GM19467 (cell line): ENCODE results near the gene NRROS.
"Not testable (repeated sequence)": the region's sequence is repeated elsewhere in the genome, so short reads cannot be mapped to it uniquely, and the experiment has no call there.

Experiments
- ATAC-seq: cut with Tn5 transposase; IDR thresholded peaks from one replicate; pipeline ENCODE4 v1.9.1; 2021; ENCODE audit warnings: mild to moderate bottlenecking, moderate library complexity; ENCODE audit not compliant: unreplicated experiment

NRROS gene

GRCh38 chr3:196624067-196624790, 15.3 kb upstream of the NRROS start:
- no peak for ATAC-seq

- no peak for ATAC-seq
These were observed 14.6 kb upstream of the NRROS start for GRCh38 chr3:196624907-196625306.

- no peak for ATAC-seq
These were observed 14.2 kb upstream of the NRROS start for GRCh38 chr3:196625331-196625730.

GRCh38 chr3:196627918-196628231, 11.6 kb upstream of the NRROS start:
- ATAC-seq = no peak

GRCh38 chr3:196629228-196629627, 10.3 kb upstream of the NRROS start:
- no peak for ATAC-seq

GRCh38 chr3:196631682-196632045, 7.8 kb upstream of the NRROS start:
- no peak for ATAC-seq

- ATAC-seq = peak; percentile 71
These were observed 7.3 kb upstream of the NRROS start for GRCh38 chr3:196632046-196632751.

- ATAC-seq = no peak
These were observed 5.8 kb upstream of the NRROS start for GRCh38 chr3:196633555-196634151.

GRCh38 chr3:196634224-196634623, 5.3 kb upstream of the NRROS start:
- ATAC-seq = no peak

GRCh38 chr3:196634829-196635228, 4.7 kb upstream of the NRROS start:
- no peak for ATAC-seq

GRCh38 chr3:196636369-196637349, 2.8 kb upstream of the NRROS start:
- ATAC-seq = no peak

- ATAC-seq = not testable (repeated sequence)
These were observed 1.6 kb upstream of the NRROS start for GRCh38 chr3:196637941-196638340.

GRCh38 chr3:196638861-196639482, 522 bp upstream of the NRROS start:
- no peak for ATAC-seq

- ATAC-seq = no peak
These were observed 964 bp downstream of the NRROS start for GRCh38 chr3:196640297-196641018.

- no peak for ATAC-seq
These were observed 2.0 kb downstream of the NRROS start for GRCh38 chr3:196641333-196642054.

GRCh38 chr3:196642434-196642833, 2.9 kb downstream of the NRROS start:
- ATAC-seq = no peak

- peak; percentile 74 for ATAC-seq
These were observed 3.8 kb downstream of the NRROS start for GRCh38 chr3:196643201-196643749.

- no peak for ATAC-seq
These were observed 4.3 kb downstream of the NRROS start for GRCh38 chr3:196643761-196644160.

- no peak for ATAC-seq
These were observed 5.6 kb downstream of the NRROS start for GRCh38 chr3:196645096-196645495.
